Keratinocyte (primary cell): ENCODE data around the gene METTL5. TPM values are rescaled to one million over a fixed set of nuclear protein-coding genes. Genes with fewer than 3 reads are reported as not detected.
"Not testable (repeated sequence)": the region's sequence is repeated elsewhere in the genome, so short reads cannot be mapped to it uniquely, and the experiment has no call there.

Source experiments
- DNase-seq: peaks from one replicate; pipeline ENCODE4 v3.0.0-alpha.2; 2011; ENCODE audit warnings: low read depth, missing footprints, low spot score
- FAIRE-seq: peaks from 2 replicates; lab custom pipeline; 2011; peaks lifted over from hg19 to GRCh38; lab: Jason Lieb, UNC
- H2AFZ ChIP-seq: 2 replicates; pipeline ENCODE4 v1.6.0; 2012; ENCODE audit warnings: low read length, control low read depth, inconsistent platforms; ENCODE audit not compliant: control insufficient read depth
- H3K27ac ChIP-seq: 2 replicates; pipeline ENCODE4 v1.5.1; 2011; ENCODE audit warnings: low read length; ENCODE audit not compliant: control insufficient read depth, insufficient read depth
- H3K27me3 ChIP-seq: 3 replicates; pipeline ENCODE4 v1.6.0; 2011; ENCODE audit warnings: low read length; ENCODE audit not compliant: control insufficient read depth, insufficient read depth; ENCODE audit errors: extremely low read depth
- H3K36me3 ChIP-seq, 2 experiments: 2 replicates in 1 of 2; 3 replicates in 1 of 2; pipeline ENCODE4 v1.5.1; 2011; ENCODE audit warnings: low read length in 2 of 2, mild to moderate bottlenecking in 1 of 2; ENCODE audit not compliant: control insufficient read depth in 2 of 2, insufficient read depth in 2 of 2; ENCODE audit errors: extremely low read depth in 1 of 2
- H3K4me1 ChIP-seq: 3 replicates; pipeline ENCODE4 v1.5.1; 2011; ENCODE audit warnings: low read length; ENCODE audit not compliant: control insufficient read depth, insufficient read depth; ENCODE audit errors: extremely low read depth
- H3K4me2 ChIP-seq: 3 replicates; pipeline ENCODE4 v1.6.0; 2011; ENCODE audit warnings: low read depth, low read length; ENCODE audit not compliant: control insufficient read depth, insufficient read depth; ENCODE audit errors: extremely low read depth
- H3K4me3 ChIP-seq, 3 experiments: fragments of 200-600 bp in 1 of 3; sonication (generic) in 1 of 3; 2 replicates in 2 of 3; 3 replicates in 1 of 3; pipeline ENCODE4 v1.5.1; 2011 to 2016; ENCODE audit warnings: low read length in 3 of 3, mild to moderate bottlenecking in 3 of 3, control low read depth in 2 of 3, inconsistent platforms in 1 of 3, low read depth in 1 of 3, mixed read lengths in 1 of 3, mixed run types in 1 of 3, moderate library complexity in 1 of 3; ENCODE audit not compliant: control insufficient read depth in 2 of 3, insufficient read depth in 2 of 3; ENCODE audit errors: extremely low read depth in 1 of 3
- H3K79me2 ChIP-seq: 2 replicates; pipeline ENCODE4 v1.6.0; 2012; ENCODE audit warnings: low read length; ENCODE audit not compliant: control insufficient read depth, insufficient read depth
- H3K9ac ChIP-seq: 3 replicates; pipeline ENCODE4 v1.6.0; 2011; ENCODE audit warnings: low read length; ENCODE audit not compliant: control insufficient read depth, insufficient read depth; ENCODE audit errors: extremely low read depth
- H3K9me1 ChIP-seq: 3 replicates; pipeline ENCODE4 v1.6.0; 2011; ENCODE audit warnings: low read length; ENCODE audit not compliant: control insufficient read depth, insufficient read depth; ENCODE audit errors: extremely low read depth
- H3K9me3 ChIP-seq: 2 replicates; pipeline ENCODE4 v1.5.1; 2012; ENCODE audit warnings: low read depth, low read length; ENCODE audit not compliant: control insufficient read depth
- H4K20me1 ChIP-seq: 3 replicates; pipeline ENCODE4 v1.6.0; 2011; ENCODE audit warnings: low read length; ENCODE audit not compliant: control insufficient read depth, insufficient read depth; ENCODE audit errors: extremely low read depth
- CTCF ChIP-seq, 3 experiments: IDR thresholded peaks in 1 of 3; conservative IDR thresholded peaks in 1 of 3; optimal IDR thresholded peaks in 1 of 3; 2 replicates in 2 of 3; 3 replicates in 1 of 3; pipeline versions ENCODE3 to v1.5.1; 2011; ENCODE audit warnings: low read length in 3 of 3, mild to moderate bottlenecking in 3 of 3, moderate library complexity in 2 of 3, control low read depth in 1 of 3, inconsistent platforms in 1 of 3; ENCODE audit not compliant: insufficient read depth in 2 of 3; ENCODE audit errors: extremely low read depth in 1 of 3
- EZH2 ChIP-seq: IDR thresholded peaks from one replicate; pipeline ENCODE4 v1.6.1; 2012; ENCODE audit warnings: inconsistent platforms, mild to moderate bottlenecking, low read length, moderate library complexity
- dilution Hi-C: fragments of 300-500 bp; cut with MboI; formaldehyde crosslinking; loops from one replicate; pipeline ENCODE4 v1.7.0; 2020; ENCODE audit warnings: low sequenced_read_pairs; ENCODE audit not compliant: extremely low pct_ligation_motif_present
- polyA plus RNA-seq, 5 experiments: library from polyadenylated mRNA; depleted of rRNA in 3 of 5; stranded (reverse) in 3 of 5; stranded (forward) in 1 of 5; unstranded in 1 of 5; fragments of >200 nt; gene quantifications; 1 replicate in 1 of 5; 2 replicates in 3 of 5; 3 replicates in 1 of 5; pipeline versions ENCODE4 v1.2.1 to v1.2.3, GENCODE V29; 2011 to 2012; ENCODE audit warnings: missing spikeins in 2 of 5, low read depth in 1 of 5, low replicate concordance in 1 of 5

METTL5 gene
- polyA plus RNA-seq, 1 donor (not counting 4 experiments of a cell fraction or from before 2014, with no cell fraction given): 119 TPM

GRCh38 chr2:169868951-169869350 lies 44.2 kb upstream of the METTL5 start:
- Histone ChIP-seq H3K27ac (no peak overlapping the region), H3K4me3 (no peak overlapping the region), H3K27me3 (no peaks in the 10 kb centered on the region), H2AFZ (no peak overlapping the region), H3K9me3 (no peaks in the 10 kb centered on the region), H3K36me3 (no peaks in the 10 kb centered on the region), H4K20me1 (no peaks in the 10 kb centered on the region), H3K9me1 (no peaks in the 10 kb centered on the region), H3K9ac (no peak overlapping the region), H3K79me2 (peaks cover 8% of the 10 kb centered on the region), H3K4me2 (no peak overlapping the region), H3K4me1 (no peaks in the 10 kb centered on the region)
- dilution Hi-C loops: no loop called here
- TF ChIP-seq EZH2: no peak
- no peak for TF ChIP-seq CTCF (optimal IDR thresholded peaks at IDR 0.05 in 1 of 3, IDR thresholded peaks at IDR 0.05 in 1 of 3, conservative IDR thresholded peaks at IDR 0.05 in 1 of 3; ENCODE audit: extremely low read depth in 1 of 3, insufficient read depth in 2 of 3, low read length in 3 of 3)
- DNase-seq (no peak), FAIRE-seq (no peak)

GRCh38 chr2:169867579-169867978 lies 42.9 kb upstream of the METTL5 start:
- Histone ChIP-seq H3K27ac (no peak overlapping the region), H2AFZ (no peak overlapping the region), H3K79me2 (peaks cover 13% of the 10 kb centered on the region), H3K36me3 (no peaks in the 10 kb centered on the region), H3K4me1 (no peaks in the 10 kb centered on the region), H3K4me3 (no peak overlapping the region), H4K20me1 (no peaks in the 10 kb centered on the region), H3K9me1 (no peaks in the 10 kb centered on the region), H3K9me3 (no peaks in the 10 kb centered on the region), H3K4me2 (no peak overlapping the region), H3K27me3 (no peaks in the 10 kb centered on the region), H3K9ac (no peak overlapping the region)
- FAIRE-seq (no peak), DNase-seq (no peak)
- TF ChIP-seq CTCF (optimal IDR thresholded peaks at IDR 0.05 in 1 of 3, IDR thresholded peaks at IDR 0.05 in 1 of 3, conservative IDR thresholded peaks at IDR 0.05 in 1 of 3; ENCODE audit: extremely low read depth in 1 of 3, insufficient read depth in 2 of 3, low read length in 3 of 3): no peak
- TF ChIP-seq EZH2: no peak
- dilution Hi-C loops: no loop called here

- FAIRE-seq, H4K20me1 ChIP-seq, dilution Hi-C loops, H3K27ac ChIP-seq, H3K36me3 ChIP-seq, H3K9ac ChIP-seq, H3K27me3 ChIP-seq, DNase-seq, H3K4me3 ChIP-seq, H2AFZ ChIP-seq, H3K9me1 ChIP-seq, H3K9me3 ChIP-seq, H3K4me1 ChIP-seq, H3K4me2 ChIP-seq: not testable (repeated sequence)
- H3K79me2 ChIP-seq: peaks cover 13% of the 10 kb centered on the region
Measured at GRCh38 chr2:169866230-169866629, 41.5 kb upstream of the METTL5 start.
